ENCODE data around the gene EXT2. TPM values are rescaled to one million over a fixed set of nuclear protein-coding genes. Genes with fewer than 3 reads are reported as not detected.

EXT2 gene
- total and polyA plus RNA-seq, 10 of the 15 experiments (the other 5 are each of a cell fraction or from before 2014, with no cell fraction given), result 3.8 to 31.4 (median 17.9) TPM

DNA sequence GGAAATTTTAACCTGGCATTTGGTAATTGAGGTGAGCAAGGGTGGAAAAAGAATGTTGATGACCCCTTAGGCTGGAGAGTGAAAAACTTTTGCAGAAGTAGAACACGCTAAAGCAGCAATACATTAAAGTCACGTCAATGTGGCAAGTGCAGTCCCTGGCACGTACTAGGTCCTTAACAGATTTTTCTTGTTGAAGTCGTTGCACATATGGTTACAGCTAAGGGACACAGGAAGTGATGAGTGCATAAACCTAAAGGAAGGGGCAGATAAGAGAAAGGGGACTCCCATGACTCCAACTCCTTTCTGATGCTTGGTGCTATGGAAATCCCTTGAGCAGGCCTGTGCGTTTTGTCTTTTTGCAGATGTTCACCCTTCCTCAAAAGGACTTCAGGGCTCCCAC, 28.2 kb upstream of the EXT2 start:
- H3K27me3 ChIP-seq (replicated peaks in 1 of 2; ENCODE audit: control insufficient read depth in 2 of 2, insufficient read depth in 2 of 2, low read length in 1 of 2), result no peaks in the 10 kb centered on the region
- ChIA-PET RAD21 (ENCODE audit: unreplicated experiment) (interaction anchor here (1.4 kb wide), 1 partner anchor 27 kb away, joined by 3 read pairs; no protein-coding TSS in a partner anchor), POLR2A (no interaction called here), SMC1A (ENCODE audit: uncharacterized antibody, unreplicated experiment) (interaction anchor here (1.3 kb wide), 1 partner anchor 37 kb away, joined by 3 read pairs; no protein-coding TSS in a partner anchor), CTCF (interaction anchor here (1.1 to 10.8 kb wide), 4 partner anchors 10 to 218 kb away, joined by 3 to 77 read pairs (median 5); partner anchors contain the start of gene EXT2)
- H3K9ac ChIP-seq (ENCODE audit: control insufficient read depth, insufficient read depth, low read length), result peak overlapping the region; percentile 81
- H2AFZ ChIP-seq (ENCODE audit: control insufficient read depth, low read depth, low read length), result no peak overlapping the region; the same call in 1 of the 2 replicates
- DNase-seq (ENCODE audit: low read depth, low spot score) (no peak), ATAC-seq (no peak), FAIRE-seq (peak; percentile 86)
- H3K79me2 ChIP-seq (ENCODE audit: control insufficient read depth, insufficient read depth, low read length), result peaks cover 2% of the 10 kb centered on the region
- BruUV-seq (replicated peaks), result no TSS peak
- H4K20me1 ChIP-seq (ENCODE audit: control insufficient read depth, insufficient read depth), result no peaks in the 10 kb centered on the region
- no peaks in the 10 kb centered on the region; a peak in 1 of 4 replicates for H3K36me3 ChIP-seq (ENCODE audit: control insufficient read depth in 2 of 2, insufficient read depth in 2 of 2, low read length in 1 of 2)
- H3K27ac ChIP-seq (ENCODE audit: control insufficient read depth, insufficient read depth), result peak overlapping the region; percentile 43; the same call in 1 of the 2 replicates
- H3K4me2 ChIP-seq (ENCODE audit: control insufficient read depth, insufficient read depth), result peak overlapping the region; percentile 78
- in situ Hi-C loops (cut with MboI), result no loop called here
- intact Hi-C loops (cut with micrococcal nuclease; ENCODE audit: unreplicated experiment), result loop anchor here (10.0 kb wide), 1 partner anchor 122 kb away; the partner anchor contains the start of gene C11orf96
- H3K4me3 ChIP-seq, result peak overlapping the region; percentile 80
- WGBS (ENCODE audit: insufficient coverage, insufficient replicate concordance, low lambda C conversion rate, missing lambda C conversion rate), result 58% methylated on average over 5 of the region's 5 CpGs
- H3K9me3 ChIP-seq (replicated peaks; ENCODE audit: control insufficient read depth, insufficient read depth, low read length), result no peaks in the 10 kb centered on the region
- H3K4me1 ChIP-seq (ENCODE audit: control insufficient read depth, insufficient read depth, low read length), result peaks cover 11% of the 10 kb centered on the region
- TF ChIP-seq SMAD5 (IDR thresholded peaks at IDR 0.05; ENCODE audit: low read depth), result no peak
- TF ChIP-seq BHLHE40 (IDR thresholded peaks at IDR 0.05; ENCODE audit: borderline replicate concordance in 1 of 2, low read depth in 2 of 2, low read length in 1 of 2), result no peak
- TF ChIP-seq CEBPZ (IDR thresholded peaks at IDR 0.05; ENCODE audit: low read depth, low read length), result no peak
- no peak for TF ChIP-seq ZBTB11 (CRISPR knock-in tag; IDR thresholded peaks at IDR 0.05)
- no peak for TF ChIP-seq CHD2 (IDR thresholded peaks at IDR 0.05; ENCODE audit: borderline replicate concordance, low read depth, low read length)
- no peak for TF ChIP-seq SP1 (IDR thresholded peaks at IDR 0.05; ENCODE audit: low read depth, low read length)
- TF ChIP-seq MEF2A (IDR thresholded peaks at IDR 0.05; ENCODE audit: insufficient read depth, low read depth, low read length), result no peak
- TF ChIP-seq JUND (IDR thresholded peaks at IDR 0.05; ENCODE audit: low read depth, low read length), result no peak
- TF ChIP-seq CUX1 (IDR thresholded peaks at IDR 0.05; ENCODE audit: insufficient replicate concordance, low read depth, low read length), result no peak
- no peak for TF ChIP-seq HCFC1 (IDR thresholded peaks at IDR 0.05; ENCODE audit: low read length)

Data from GM12878 (cell line).